Hematopoietic multipotent progenitor cell treated with erythropoietin and hydrocortisone succinate and interleukin-3 and kit ligand, for 15 days (in vitro differentiated cells): ENCODE results near the gene DNAH1.

Source experiments
- DNase-seq: peaks from one replicate; pipeline ENCODE4 v3.0.0-alpha.2; 2015; ENCODE audit warnings: low spot score

The DNAH1 gene

GRCh38 chr3:52446631-52447511 lies 130.8 kb downstream of the DNAH1 start:
- peak; percentile 82 for DNase-seq

- no peak for DNase-seq
Observed at GRCh38 chr3:52447512-52448355, 131.6 kb downstream of the DNAH1 start.
